Retina (tissue), 1 donor: ENCODE measurements around the gene SUPT20HL2.
A peak's percentile ranks its signal among the peaks of the same experiment; 100 is the strongest.
"Not testable (repeated sequence)": the region's sequence is repeated elsewhere in the genome, so short reads cannot be mapped to it uniquely, and the experiment has no call there.

Source experiments
- DNase-seq: peaks from one replicate; pipeline ENCODE4 v3.0.0-alpha.2; 2016

Gene SUPT20HL2

DNA sequence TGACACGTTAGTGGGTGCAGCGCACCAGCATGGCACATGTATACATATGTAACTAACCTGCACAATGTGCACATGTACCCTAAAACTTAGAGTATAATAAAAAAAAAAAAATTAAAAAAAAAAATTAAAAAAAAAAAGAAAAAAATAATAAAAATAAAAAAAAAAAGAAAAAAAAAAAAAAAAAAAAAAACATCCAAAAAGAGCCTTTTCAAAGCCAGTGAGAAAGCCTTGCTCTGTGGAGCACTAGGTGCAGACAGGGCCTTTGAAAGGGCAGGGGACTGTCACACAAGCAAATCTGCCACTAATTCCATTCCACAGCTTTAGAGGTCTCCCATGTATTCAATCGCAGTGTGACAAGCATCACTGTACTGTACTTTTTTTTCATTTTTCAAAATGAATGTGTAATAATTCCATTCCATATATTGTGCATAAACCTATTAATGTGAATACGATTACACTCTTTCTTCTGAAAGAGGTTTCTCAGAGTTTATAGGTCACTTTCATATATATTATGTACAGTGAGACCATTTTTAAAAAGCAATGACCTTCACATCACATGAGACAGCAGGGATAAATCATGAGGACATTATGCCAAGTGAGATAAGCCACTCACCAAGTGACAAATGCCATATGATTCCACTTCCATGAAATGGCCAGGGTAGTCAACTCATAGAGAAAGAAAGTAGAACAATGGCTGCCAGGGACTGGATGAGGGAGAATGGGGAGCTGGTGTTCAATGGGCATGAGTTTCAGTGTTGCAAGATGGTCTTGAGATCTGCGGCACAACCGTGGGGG lies 4.1 kb downstream of the SUPT20HL2 start:
- not testable (repeated sequence) for DNase-seq

DNA sequence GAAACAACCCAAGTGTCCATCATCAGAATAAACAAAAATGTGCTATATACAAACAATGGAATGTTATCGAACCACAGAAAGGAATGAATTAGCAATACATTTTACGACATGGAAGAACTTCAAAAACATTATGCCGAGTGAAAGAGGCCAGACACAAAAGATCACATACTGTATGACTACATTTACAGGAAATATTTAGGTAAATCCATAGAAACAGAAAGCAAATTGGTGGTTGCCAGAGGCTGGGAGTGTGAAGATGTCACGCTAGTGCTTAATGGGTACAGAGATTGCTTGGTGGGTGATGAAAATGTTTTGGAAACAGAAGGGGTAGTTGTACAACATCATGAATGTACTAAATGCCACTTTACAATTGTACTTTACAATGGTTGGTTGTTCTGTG lies 5.1 kb downstream of the SUPT20HL2 start:
- DNase-seq: not testable (repeated sequence)

- no peak for DNase-seq
Observed at GRCh38 chrX:24306440-24306839, 7.4 kb downstream of the SUPT20HL2 start.

DNA sequence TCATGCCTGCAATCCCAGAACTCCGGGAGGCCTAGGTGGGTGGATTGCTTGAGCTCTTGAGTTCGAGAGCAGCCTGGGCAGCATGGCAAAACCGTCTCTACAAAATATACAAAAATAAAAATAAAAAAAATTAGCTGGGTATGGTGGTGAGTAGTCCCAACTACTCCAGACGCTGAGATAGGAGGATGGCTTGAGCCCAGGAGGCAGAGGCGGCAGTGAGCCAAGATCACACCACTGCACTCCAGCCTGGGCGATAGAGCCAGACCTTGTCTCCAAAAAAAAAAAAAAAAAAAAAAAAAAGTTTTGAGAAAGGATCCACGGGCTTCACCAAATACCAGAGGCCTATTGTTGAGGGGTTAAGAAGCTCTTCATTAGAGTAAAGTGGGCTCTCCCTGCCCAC lies 8.0 kb downstream of the SUPT20HL2 start:
- DNase-seq: no peak

GRCh38 chrX:24301806-24302205 lies 12.1 kb downstream of the SUPT20HL2 start:
- no peak for DNase-seq

DNA sequence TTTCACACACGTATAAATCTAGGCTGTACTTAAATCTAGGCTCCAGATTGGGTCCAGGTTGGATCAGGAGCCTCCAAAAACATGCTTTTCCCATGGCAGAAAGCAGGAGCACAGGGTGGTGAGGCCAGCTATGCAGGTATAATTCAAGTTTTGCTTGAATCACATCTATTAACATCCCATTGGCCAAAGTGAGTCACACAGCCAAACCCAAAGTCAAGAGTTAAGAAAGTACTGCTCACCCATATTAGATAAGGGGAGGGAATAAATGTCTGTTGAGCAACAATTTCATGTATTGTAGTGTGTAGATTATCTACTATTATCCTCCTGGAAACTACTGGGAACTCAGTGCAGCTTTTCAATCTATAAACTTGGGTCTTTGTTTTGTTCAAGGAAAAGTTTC lies 12.8 kb downstream of the SUPT20HL2 start:
- DNase-seq: no peak

- no peak for DNase-seq
Observed at GRCh38 chrX:24298191-24298590, 15.7 kb downstream of the SUPT20HL2 start.

- no peak for DNase-seq
Observed at GRCh38 chrX:24294619-24295018, 19.2 kb downstream of the SUPT20HL2 start.

- no peak for DNase-seq
Observed at GRCh38 chrX:24293412-24293811, 20.5 kb downstream of the SUPT20HL2 start.

GRCh38 chrX:24292353-24292752 lies 21.5 kb downstream of the SUPT20HL2 start:
- no peak for DNase-seq

DNA sequence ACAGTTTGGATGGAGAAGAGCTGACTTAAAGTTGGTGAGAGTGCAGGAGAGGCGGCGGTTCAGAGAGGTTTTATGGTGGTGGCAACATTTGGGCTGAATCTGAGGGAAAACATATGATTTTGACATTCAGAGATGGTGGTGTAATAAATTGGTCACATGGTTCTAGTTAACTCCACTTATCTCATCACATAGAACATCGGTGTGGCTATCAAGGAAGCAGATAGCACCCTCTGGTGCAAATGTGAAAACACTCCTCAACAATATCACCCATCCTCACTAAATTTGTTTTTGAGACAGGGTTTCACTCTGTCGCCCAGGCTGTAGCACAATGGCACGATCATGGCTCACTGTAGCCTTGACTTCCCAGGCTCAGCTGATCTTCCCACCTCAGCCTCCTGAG lies 28.8 kb downstream of the SUPT20HL2 start:
- DNase-seq: no peak

GRCh38 chrX:24283127-24283794 lies 30.6 kb downstream of the SUPT20HL2 start:
- no peak for DNase-seq

DNA sequence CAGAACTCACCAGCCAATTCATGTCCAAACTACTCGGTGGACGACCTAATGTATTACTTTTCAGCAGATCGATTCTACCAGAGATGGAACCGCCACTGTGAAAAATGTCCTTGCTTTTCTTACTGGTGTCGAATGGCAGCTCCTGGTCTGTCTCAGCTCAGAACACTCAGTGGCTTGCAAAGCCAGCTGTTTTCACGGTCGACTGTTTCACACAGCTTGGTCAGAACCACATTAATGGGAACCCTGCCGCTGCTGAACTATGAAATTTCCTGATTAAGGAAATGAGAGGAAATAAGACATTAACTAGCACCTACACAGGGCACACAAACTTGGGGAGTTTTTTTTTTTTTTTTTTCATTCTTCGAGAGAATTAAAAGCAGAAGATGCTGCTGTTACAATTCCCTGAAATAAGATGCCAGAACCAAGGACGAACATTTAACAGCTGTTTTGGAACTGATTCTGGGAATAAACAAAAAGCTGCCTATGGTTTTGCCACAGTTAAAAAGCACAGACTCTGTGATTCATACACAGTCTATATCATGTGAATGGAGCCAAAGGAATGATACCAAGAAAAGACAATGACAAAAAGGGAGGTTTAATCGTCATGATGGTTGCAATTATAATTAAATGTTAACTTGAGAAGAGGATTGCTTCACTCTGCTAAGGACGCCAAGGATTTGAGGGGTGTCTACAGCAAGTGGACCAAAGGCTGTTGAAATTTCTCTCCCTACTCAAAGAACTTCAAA lies 31.3 kb downstream of the SUPT20HL2 start:
- DNase-seq: peak; percentile 8

DNA sequence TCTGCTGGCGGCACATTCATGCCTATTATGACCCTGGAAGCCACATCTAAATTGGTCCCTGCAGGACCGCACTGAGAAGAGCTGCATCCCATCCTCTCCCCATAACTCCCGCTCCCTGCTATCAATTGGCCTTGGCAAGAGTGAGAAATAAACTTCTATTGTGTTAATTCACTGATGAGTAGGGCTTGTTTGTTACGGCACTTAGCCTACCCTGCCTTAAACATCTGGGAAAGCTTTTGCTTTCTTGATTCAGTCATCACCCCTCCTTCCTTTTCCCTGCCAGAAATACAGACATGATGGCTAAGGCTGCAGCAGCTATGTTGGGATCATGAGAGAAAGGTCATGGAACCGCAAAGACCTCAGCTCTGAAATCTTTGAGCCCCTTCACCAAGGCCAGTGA lies 36.5 kb downstream of the SUPT20HL2 start:
- DNase-seq: no peak

DNA sequence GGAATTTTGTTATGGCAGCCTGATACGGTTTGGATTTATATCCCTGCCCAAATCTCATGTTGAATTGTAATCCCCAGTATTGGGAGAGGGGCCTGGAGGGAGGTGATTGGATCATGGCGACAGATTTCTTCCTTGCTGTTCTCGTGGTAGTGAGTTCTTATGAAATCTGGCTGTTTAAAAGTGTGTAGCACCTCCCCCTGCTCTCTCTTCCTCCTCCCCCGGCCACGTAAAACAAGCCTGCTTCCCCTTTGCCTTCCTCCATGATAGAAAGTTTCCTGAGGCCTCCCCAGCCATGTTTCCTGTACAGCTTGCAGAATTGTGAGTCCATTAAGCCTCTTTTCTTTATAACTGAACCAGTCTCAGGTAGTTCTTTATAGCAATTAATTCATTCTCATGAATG lies 37.9 kb downstream of the SUPT20HL2 start:
- no peak for DNase-seq

DNA sequence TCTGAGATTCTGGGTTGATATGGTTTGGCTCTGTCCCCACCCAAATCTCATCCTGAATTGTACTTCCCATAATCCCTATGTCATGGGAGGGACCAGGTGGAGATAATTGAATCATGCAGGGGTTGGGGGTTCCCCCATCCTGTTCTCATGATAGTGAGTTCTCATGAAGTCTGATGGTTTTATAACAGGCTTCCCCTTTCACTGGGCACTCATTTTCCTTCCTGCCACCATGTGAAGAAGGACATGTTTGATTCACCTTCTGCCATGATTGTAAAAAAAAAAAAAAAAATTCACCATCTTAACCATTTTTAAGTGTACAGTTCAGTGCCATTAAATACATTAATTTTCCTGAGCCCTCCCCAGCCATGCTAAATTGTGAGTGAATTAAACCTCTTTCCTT lies 42.6 kb downstream of the SUPT20HL2 start:
- no peak for DNase-seq

DNA sequence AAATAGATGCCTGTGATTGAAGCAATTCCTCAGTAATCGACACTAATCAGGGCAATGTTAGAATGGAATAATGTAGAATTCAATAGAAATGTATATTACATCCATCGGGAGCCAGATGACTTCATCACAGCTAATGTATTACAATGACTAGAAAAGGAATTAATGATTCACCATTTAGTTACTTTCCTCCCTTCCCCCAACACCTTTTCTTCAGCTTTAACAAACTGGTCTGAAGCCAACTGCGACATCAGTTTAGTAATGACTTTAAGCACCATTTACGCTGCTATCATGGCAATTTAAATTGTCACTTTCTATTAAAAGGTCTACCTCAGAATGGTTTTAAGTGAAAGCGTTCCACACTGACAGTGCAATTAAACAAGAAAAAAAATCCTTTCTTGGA lies 45.1 kb downstream of the SUPT20HL2 start:
- DNase-seq: no peak

DNA sequence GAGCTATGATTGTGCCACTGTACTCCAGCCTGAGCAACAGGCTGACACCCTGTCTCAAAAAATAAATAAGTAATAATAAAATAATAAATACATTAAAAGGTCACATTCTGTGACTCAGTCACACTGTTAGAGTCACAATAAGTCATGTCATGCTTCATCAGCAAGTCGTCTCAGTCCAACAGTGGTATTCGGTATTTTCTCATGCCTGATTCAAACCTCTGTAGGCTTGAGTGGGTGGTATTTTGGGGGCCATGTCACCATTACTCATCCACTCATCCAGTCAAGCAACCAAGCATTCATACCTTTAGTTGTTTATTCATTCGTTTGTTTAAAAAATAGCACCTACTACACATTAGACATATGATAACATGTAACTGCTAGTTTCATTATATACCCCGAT lies 46.9 kb downstream of the SUPT20HL2 start:
- DNase-seq: no peak

DNA sequence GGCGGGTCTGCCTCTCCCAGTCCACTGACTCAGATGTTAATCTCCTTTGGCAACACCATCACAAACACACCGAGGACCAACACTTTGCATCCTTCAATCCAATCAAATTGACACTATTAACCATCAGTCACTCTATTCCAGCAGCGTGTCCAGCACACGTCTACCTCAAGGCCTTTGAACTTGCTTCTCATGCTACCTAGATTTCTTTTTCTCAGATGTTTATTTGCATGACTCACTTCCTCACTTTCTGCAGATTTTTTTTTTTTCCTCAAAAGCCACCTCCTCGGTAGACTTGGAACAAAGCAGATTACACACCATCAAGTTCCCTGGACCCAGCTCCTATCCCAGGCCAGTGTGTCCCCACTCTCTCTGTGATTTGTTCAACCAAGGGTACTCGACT lies 49.5 kb downstream of the SUPT20HL2 start:
- DNase-seq: no peak

GRCh38 chrX:24262309-24262708 lies 51.6 kb downstream of the SUPT20HL2 start:
- DNase-seq: no peak
